HCT116 (cell line): ENCODE measurements around the gene PPP2R3A. TPM values are rescaled to one million over a fixed set of nuclear protein-coding genes. Genes with fewer than 3 reads are reported as not detected.

Experiments
- ATAC-seq: fragments of 200-7000 bp; cut with Tn5 transposase; 2 replicates; pipeline ENCODE4 v1.9.1; 2020; ENCODE audit warnings: mild to moderate bottlenecking, moderate library complexity
- BruUV-seq: library from RNA; stranded (reverse); fragments of 400-500 nt; replicated peaks from 2 replicates; lab custom pipeline; 2021; lab: Mats Ljungman, UMichigan
- CTCF ChIA-PET: fragments of 300-600 bp; sonication (Branson Sonifier 250); formaldehyde crosslinking; loops from one replicate; lab custom pipeline; 2021; ENCODE audit warnings: antibody characterized with exemption; lab: Charles Lee
- POLR2A ChIA-PET: fragments of 300-600, 350-600 bp; sonication (Branson Sonifier 250); formaldehyde crosslinking; loops from one replicate; lab custom pipeline; 2021; ENCODE audit warnings: antibody characterized with exemption; lab: Charles Lee
- RAD21 ChIA-PET, 2 experiments: fragments of 300-600 bp; sonication (Branson Sonifier 250); formaldehyde crosslinking; loops; one replicate each; lab custom pipeline; 2023; ENCODE audit warnings: low total read pairs in 2 of 2; ENCODE audit not compliant: uncharacterized antibody in 2 of 2, unreplicated experiment in 2 of 2, low non-redundant PET in 1 of 2; lab: Charles Lee
- DNase-seq: peaks from one replicate; pipeline ENCODE4 v3.0.0-alpha.2; 2010; ENCODE audit warnings: low read depth, low spot score
- H2AFZ ChIP-seq: fragments of 200-600 bp; shearing (Covaris generic), sonication (generic); 2 replicates; pipeline ENCODE4 v1.6.1; 2017; ENCODE audit warnings: low read depth, mixed run types, mixed read lengths, antibody characterized with exemption, low read length; ENCODE audit not compliant: poor library complexity, severe bottlenecking
- H3K27ac ChIP-seq: 2 replicates; pipeline ENCODE4 v1.5.1; 2012; ENCODE audit warnings: low read depth, low read length
- H3K27me3 ChIP-seq: fragments of 200-600 bp; sonication (generic); 2 replicates; pipeline ENCODE4 v1.6.1; 2016; ENCODE audit warnings: mixed run types, low read length, mixed read lengths; ENCODE audit not compliant: insufficient read depth
- H3K36me3 ChIP-seq, 2 experiments: fragments of 200-500 bp in 1 of 2; fragments of 200-600 bp in 1 of 2; sonication (Bioruptor generic) in 1 of 2; sonication (generic) in 1 of 2; 2 replicates each; pipeline versions ENCODE4 v1.5.1 to v1.6.1; 2014 to 2016; ENCODE audit warnings: low read length in 2 of 2, inconsistent platforms in 1 of 2, mixed read lengths in 1 of 2, mixed run types in 1 of 2; ENCODE audit not compliant: insufficient read depth in 2 of 2, control insufficient read depth in 1 of 2
- H3K4me1 ChIP-seq, 2 experiments: fragments of 200-600 bp in 1 of 2; sonication (generic) in 1 of 2; 2 replicates each; pipeline versions ENCODE4 v1.5.1 to v1.6.1; 2012 to 2017; ENCODE audit warnings: low read length in 2 of 2, inconsistent platforms in 1 of 2, mild to moderate bottlenecking in 1 of 2, mixed read lengths in 1 of 2, mixed run types in 1 of 2, moderate library complexity in 1 of 2; ENCODE audit not compliant: insufficient read depth in 2 of 2, control insufficient read depth in 1 of 2
- H3K4me2 ChIP-seq: fragments of 200-600 bp; sonication (generic); 2 replicates; pipeline ENCODE4 v1.6.1; 2017; ENCODE audit warnings: mixed run types, low read length, mixed read lengths
- H3K4me3 ChIP-seq, 2 experiments: fragments of 200-600 bp in 1 of 2; sonication (generic) in 1 of 2; replicated peaks in 1 of 2; 2 replicates each; pipeline ENCODE4 v1.5.1; 2011 to 2016; ENCODE audit warnings: low read length in 2 of 2, control low read depth in 1 of 2, low read depth in 1 of 2, mild to moderate bottlenecking in 1 of 2, mixed read lengths in 1 of 2, mixed run types in 1 of 2
- H3K79me2 ChIP-seq: fragments of 200-600 bp; sonication (generic); 2 replicates; pipeline ENCODE4 v1.6.1; 2017; ENCODE audit warnings: mild to moderate bottlenecking, mixed run types, low read length, moderate library complexity, mixed read lengths; ENCODE audit not compliant: insufficient read depth
- H3K9ac ChIP-seq: fragments of 200-600 bp; sonication (generic); 2 replicates; pipeline ENCODE4 v1.6.1; 2016; ENCODE audit warnings: low read length, mixed read lengths
- H3K9me2 ChIP-seq: fragments of 200-600 bp; sonication (generic), shearing (Covaris generic); 2 replicates; pipeline ENCODE4 v1.6.1; 2017; ENCODE audit warnings: mixed run types, mild to moderate bottlenecking, moderate library complexity; ENCODE audit not compliant: insufficient read depth
- H3K9me3 ChIP-seq, 2 experiments: fragments of 200-500 bp in 1 of 2; fragments of 200-600 bp in 1 of 2; sonication (Bioruptor generic) in 1 of 2; sonication (generic) in 1 of 2; 2 replicates each; pipeline ENCODE4 v1.6.1; 2014 to 2017; ENCODE audit warnings: low read length in 2 of 2, mixed read lengths in 2 of 2, inconsistent platforms in 1 of 2, low read depth in 1 of 2, mild to moderate bottlenecking in 1 of 2, mixed run types in 1 of 2, moderate library complexity in 1 of 2; ENCODE audit not compliant: control insufficient read depth in 1 of 2, insufficient read depth in 1 of 2
- H4K20me1 ChIP-seq: fragments of 200-600 bp; sonication (generic), shearing (Covaris generic); 2 replicates; pipeline ENCODE4 v1.6.1; 2017; ENCODE audit warnings: mixed run types, mild to moderate bottlenecking, moderate library complexity; ENCODE audit not compliant: insufficient read depth
- CBX3 ChIP-seq: IDR thresholded peaks from 2 replicates; pipeline ENCODE4 v1.6.1; 2012; ENCODE audit warnings: low read depth
- CTCF ChIP-seq, 3 experiments: fragments of 200-600 bp in 1 of 3; sonication (generic) in 1 of 3; IDR thresholded peaks in 2 of 3; conservative IDR thresholded peaks in 1 of 3; 2 replicates each; pipeline ENCODE4 v1.5.1; 2012 to 2017; ENCODE audit warnings: low read depth in 2 of 3, low read length in 2 of 3, antibody characterized with exemption in 1 of 3, borderline replicate concordance in 1 of 3, control low read depth in 1 of 3, mild to moderate bottlenecking in 1 of 3, mixed read lengths in 1 of 3, mixed run types in 1 of 3, moderate library complexity in 1 of 3; ENCODE audit not compliant: insufficient read depth in 1 of 3
- EGR1 ChIP-seq: IDR thresholded peaks from 2 replicates; pipeline ENCODE4 v1.6.1; 2012; ENCODE audit warnings: low read depth
- ELF1 ChIP-seq: IDR thresholded peaks from 2 replicates; pipeline ENCODE4 v1.6.1; 2012; ENCODE audit warnings: low read depth, borderline replicate concordance
- EZH2phosphoT487 ChIP-seq: fragments of 200-600 bp; IDR thresholded peaks from 2 replicates; pipeline ENCODE4 v1.6.1; 2018; ENCODE audit warnings: antibody characterized with exemption, borderline replicate concordance
- FOSL1 ChIP-seq: IDR thresholded peaks from 2 replicates; pipeline ENCODE4 v1.6.1; 2012; ENCODE audit warnings: low read depth
- JUND ChIP-seq: IDR thresholded peaks from 2 replicates; pipeline ENCODE4 v1.6.1; 2012
- MAX ChIP-seq: IDR thresholded peaks from 2 replicates; pipeline ENCODE4 v1.6.1; 2012
- POLR2AphosphoS5 ChIP-seq: IDR thresholded peaks from 2 replicates; pipeline ENCODE4 v1.6.1; 2011; ENCODE audit warnings: mild to moderate bottlenecking, low read depth, low read length, moderate library complexity
- REST ChIP-seq: IDR thresholded peaks from 2 replicates; pipeline ENCODE4 v1.6.1; 2012; ENCODE audit warnings: low read depth
- SIN3A ChIP-seq: IDR thresholded peaks from 2 replicates; pipeline ENCODE4 v1.6.1; 2012; ENCODE audit warnings: low read depth
- TCF7L2 ChIP-seq: IDR thresholded peaks from 2 replicates; pipeline ENCODE4 v1.7.0; 2011; ENCODE audit warnings: borderline replicate concordance, inconsistent platforms; ENCODE audit not compliant: insufficient read depth, insufficient read length; ENCODE audit errors: extremely low read depth
- YY1 ChIP-seq: IDR thresholded peaks from 2 replicates; pipeline ENCODE4 v1.6.1; 2011; ENCODE audit warnings: low read length, low read depth, moderate library complexity, mild to moderate bottlenecking; ENCODE audit not compliant: insufficient replicate concordance; ENCODE audit errors: extremely low read depth
- ZFX ChIP-seq: fragments of 450-650 bp; IDR thresholded peaks from 2 replicates; pipeline ENCODE4 v1.6.1; 2017
- ZNF274 ChIP-seq: fragments of 200-500 bp; sonication (Bioruptor generic); IDR thresholded peaks from 2 replicates; pipeline ENCODE4 v1.6.1; 2014; ENCODE audit warnings: mild to moderate bottlenecking, low read depth, low read length, inconsistent platforms
- intact Hi-C: fragments of 100-400 bp; cut with micrococcal nuclease; formaldehyde crosslinking; loops from 2 replicates; pipeline ENCODE4 v1.10.0; 2022
- total RNA-seq: library from RNA; stranded (reverse); gene quantifications from one replicate; pipeline ENCODE4 v1.2.1, GENCODE V29; 2021; ENCODE audit not compliant: unreplicated experiment

PPP2R3A gene
- total RNA-seq, 1 experiment from 2014 or later: 6.1 TPM

- no peaks in the 10 kb centered on the region for H3K9me3 ChIP-seq
- peaks cover 4 to 14% of the 10 kb centered on the region in 2 experiments; a peak in 3 of 4 replicates for H3K4me1 ChIP-seq
- no peaks in the 10 kb centered on the region for H3K36me3 ChIP-seq
- H2AFZ ChIP-seq: no peak overlapping the region
- CTCF ChIA-PET: no interaction called here
- H3K4me3 ChIP-seq: no peak overlapping the region
- no peak overlapping the region for H3K27ac ChIP-seq
- H3K9ac ChIP-seq: no peak overlapping the region
- BruUV-seq: no TSS peak
- no peak overlapping the region for H3K4me2 ChIP-seq
- RAD21 ChIA-PET: interaction anchor here in 1 of 2 experiments (0.6 kb wide), 1 partner anchor 207 kb away, joined by 5 read pairs; the partner anchor contains the start of gene MSL2
- no peak for TF ChIP-seq MAX
- TF ChIP-seq REST: no peak
- TF ChIP-seq JUND: no peak
- TF ChIP-seq YY1: no peak
- TF ChIP-seq CBX3: no peak
- H3K27me3 ChIP-seq: no peaks in the 10 kb centered on the region
- POLR2A ChIA-PET: no interaction called here
- H3K79me2 ChIP-seq: no peaks in the 10 kb centered on the region
- DNase-seq: no peak
- ATAC-seq: no peak
- intact Hi-C loops: no loop called here
- no peaks in the 10 kb centered on the region for H4K20me1 ChIP-seq
- H3K9me2 ChIP-seq: no peaks in the 10 kb centered on the region
These were observed 23.7 kb downstream of the PPP2R3A start for GRCh38 chr3:135989242-135989641.

- Histone ChIP-seq H3K4me2 (no peak overlapping the region), H3K9me2 (no peaks in the 10 kb centered on the region), H3K4me3 (no peak overlapping the region), H3K9ac (no peak overlapping the region), H3K9me3 (no peaks in the 10 kb centered on the region), H3K79me2 (no peaks in the 10 kb centered on the region), H2AFZ (no peak overlapping the region), H3K27ac (no peak overlapping the region), H4K20me1 (no peaks in the 10 kb centered on the region), H3K4me1 (peaks cover 4 to 14% of the 10 kb centered on the region in 2 experiments; a peak in 3 of 4 replicates), H3K36me3 (no peaks in the 10 kb centered on the region), H3K27me3 (no peaks in the 10 kb centered on the region)
- intact Hi-C loops: no loop called here
- POLR2A ChIA-PET: no interaction called here
- RAD21 ChIA-PET: no interaction called here
- BruUV-seq: no TSS peak
- ATAC-seq (no peak), DNase-seq (no peak)
- CTCF ChIA-PET: no interaction called here
- TF ChIP-seq POLR2AphosphoS5 (no peak), CTCF (IDR thresholded peaks at IDR 0.05 in 2 of 3, conservative IDR thresholded peaks at IDR 0.05 in 1 of 3; ENCODE audit: borderline replicate concordance in 1 of 3, insufficient read depth in 1 of 3, low read depth in 2 of 3, low read length in 2 of 3) (no peak), ELF1 (no peak), EZH2phosphoT487 (no peak), TCF7L2 (no peak), EGR1 (no peak), ZNF274 (no peak), YY1 (no peak), ZFX (no peak), JUND (no peak), SIN3A (no peak), FOSL1 (no peak)
These were observed 25.4 kb downstream of the PPP2R3A start for GRCh38 chr3:135990903-135991302.
